PFSK-1 (cell line): ENCODE measurements around the gene CALD1.

Experiments
- FOXP2 ChIP-seq: optimal IDR thresholded peaks from 2 replicates; pipeline ENCODE3; 2011; ENCODE audit warnings: borderline replicate concordance, control low read depth, inconsistent platforms; ENCODE audit not compliant: insufficient read depth; ENCODE audit errors: extremely low read length, extremely low read depth
- POLR2AphosphoS5 ChIP-seq: IDR thresholded peaks from 2 replicates; pipeline ENCODE4 v1.6.1; 2012; ENCODE audit warnings: low read depth, mild to moderate bottlenecking, control low read depth, low read length, moderate library complexity
- SIN3A ChIP-seq: IDR thresholded peaks from 2 replicates; pipeline ENCODE4 v1.6.1; 2012; ENCODE audit warnings: mild to moderate bottlenecking, low read length, moderate library complexity, borderline replicate concordance; ENCODE audit not compliant: insufficient read depth
- TAF1 ChIP-seq: IDR thresholded peaks from 2 replicates; pipeline ENCODE4 v1.6.1; 2012; ENCODE audit warnings: low read length, control low read depth, borderline replicate concordance; ENCODE audit not compliant: insufficient read depth
- TF ChIP-seq, protein P1 (sequence below), 2 experiments: IDR thresholded peaks; 2 replicates each; pipeline versions ENCODE4 v1.6.1 to v1.8.0; 2011 to 2012; ENCODE audit warnings: low read depth in 2 of 2, low read length in 2 of 2, control low read depth in 1 of 2, inconsistent platforms in 1 of 2, mild to moderate bottlenecking in 1 of 2, moderate library complexity in 1 of 2; ENCODE audit not compliant: insufficient read depth in 1 of 2

CALD1 gene

DNA sequence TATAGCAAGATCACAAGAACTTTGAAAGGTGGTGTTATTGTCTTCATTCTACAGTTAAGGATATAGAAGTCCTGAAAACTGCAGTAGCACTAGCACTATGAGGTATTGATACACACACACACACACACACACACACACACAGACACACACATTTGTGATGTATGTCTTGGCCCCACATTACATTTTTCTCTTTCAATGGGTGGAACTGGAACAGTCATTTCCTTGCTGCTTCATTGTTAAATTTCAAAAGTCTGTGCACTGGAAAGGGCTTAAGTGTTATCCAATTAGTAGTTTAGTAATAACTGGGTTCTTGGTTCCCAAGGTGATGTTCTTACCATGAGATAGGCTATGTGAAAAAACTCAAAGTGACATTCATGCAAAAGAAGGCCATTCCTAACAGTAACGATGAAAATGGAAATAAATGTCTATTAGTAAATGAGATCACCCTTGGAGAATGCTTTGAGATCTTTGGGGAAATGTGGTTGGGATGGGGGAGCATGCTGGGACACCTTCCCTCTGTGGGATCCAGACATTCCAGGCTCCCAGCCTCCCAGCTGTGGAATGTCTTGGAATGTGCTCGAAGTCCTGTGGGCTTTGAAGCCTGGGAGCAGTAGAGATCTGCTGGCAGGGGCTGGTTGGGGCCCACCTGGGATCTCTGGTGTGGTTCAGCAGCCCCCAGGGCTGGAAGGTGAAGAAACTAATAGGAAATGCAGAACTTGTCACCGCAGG, 37.4 kb upstream of the CALD1 start:
- TF ChIP-seq, protein P1, sequence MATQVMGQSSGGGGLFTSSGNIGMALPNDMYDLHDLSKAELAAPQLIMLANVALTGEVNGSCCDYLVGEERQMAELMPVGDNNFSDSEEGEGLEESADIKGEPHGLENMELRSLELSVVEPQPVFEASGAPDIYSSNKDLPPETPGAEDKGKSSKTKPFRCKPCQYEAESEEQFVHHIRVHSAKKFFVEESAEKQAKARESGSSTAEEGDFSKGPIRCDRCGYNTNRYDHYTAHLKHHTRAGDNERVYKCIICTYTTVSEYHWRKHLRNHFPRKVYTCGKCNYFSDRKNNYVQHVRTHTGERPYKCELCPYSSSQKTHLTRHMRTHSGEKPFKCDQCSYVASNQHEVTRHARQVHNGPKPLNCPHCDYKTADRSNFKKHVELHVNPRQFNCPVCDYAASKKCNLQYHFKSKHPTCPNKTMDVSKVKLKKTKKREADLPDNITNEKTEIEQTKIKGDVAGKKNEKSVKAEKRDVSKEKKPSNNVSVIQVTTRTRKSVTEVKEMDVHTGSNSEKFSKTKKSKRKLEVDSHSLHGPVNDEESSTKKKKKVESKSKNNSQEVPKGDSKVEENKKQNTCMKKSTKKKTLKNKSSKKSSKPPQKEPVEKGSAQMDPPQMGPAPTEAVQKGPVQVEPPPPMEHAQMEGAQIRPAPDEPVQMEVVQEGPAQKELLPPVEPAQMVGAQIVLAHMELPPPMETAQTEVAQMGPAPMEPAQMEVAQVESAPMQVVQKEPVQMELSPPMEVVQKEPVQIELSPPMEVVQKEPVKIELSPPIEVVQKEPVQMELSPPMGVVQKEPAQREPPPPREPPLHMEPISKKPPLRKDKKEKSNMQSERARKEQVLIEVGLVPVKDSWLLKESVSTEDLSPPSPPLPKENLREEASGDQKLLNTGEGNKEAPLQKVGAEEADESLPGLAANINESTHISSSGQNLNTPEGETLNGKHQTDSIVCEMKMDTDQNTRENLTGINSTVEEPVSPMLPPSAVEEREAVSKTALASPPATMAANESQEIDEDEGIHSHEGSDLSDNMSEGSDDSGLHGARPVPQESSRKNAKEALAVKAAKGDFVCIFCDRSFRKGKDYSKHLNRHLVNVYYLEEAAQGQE (IDR thresholded peaks at IDR 0.05; ENCODE audit: insufficient read depth in 1 of 2, low read depth in 2 of 2, low read length in 2 of 2): no peak
- TF ChIP-seq FOXP2 (no peak), TAF1 (no peak), POLR2AphosphoS5 (no peak), SIN3A (no peak)

DNA sequence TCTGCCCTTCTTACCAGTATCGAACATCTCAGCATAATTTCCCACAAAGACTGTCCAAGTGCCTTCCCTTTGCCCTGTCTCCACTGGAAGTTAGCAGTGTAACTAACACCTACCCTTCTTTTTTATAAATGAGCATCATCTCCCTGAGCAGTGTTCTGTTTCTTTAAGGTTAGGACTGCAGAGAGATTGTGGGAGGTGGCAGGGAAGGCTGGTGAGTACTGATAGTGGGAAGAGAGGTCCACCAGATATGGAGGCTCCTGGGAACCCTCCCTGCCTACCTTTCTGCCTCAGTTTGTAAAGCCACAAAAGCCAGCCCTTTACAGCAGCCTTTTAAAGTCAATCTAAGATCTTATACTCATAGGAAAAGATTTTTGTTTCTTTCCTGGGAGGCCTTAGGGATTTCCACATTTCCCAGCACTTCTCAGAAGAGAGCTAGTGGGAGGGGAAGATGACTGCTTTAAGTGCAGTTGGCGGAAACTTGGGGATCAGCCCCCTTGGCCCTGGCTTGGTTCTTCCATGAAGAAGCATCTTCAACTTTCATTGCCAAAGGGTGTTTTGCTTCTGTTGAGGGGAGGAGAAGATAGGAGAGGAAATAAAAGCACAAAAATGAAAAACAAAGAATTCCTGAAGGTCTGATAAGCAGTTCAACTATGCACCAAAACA, 36.6 kb upstream of the CALD1 start:
- TF ChIP-seq FOXP2: no peak
- TF ChIP-seq, protein P1 (IDR thresholded peaks at IDR 0.05; ENCODE audit: insufficient read depth in 1 of 2, low read depth in 2 of 2, low read length in 2 of 2): no peak
- TF ChIP-seq POLR2AphosphoS5: no peak
- TF ChIP-seq TAF1: no peak
- no peak for TF ChIP-seq SIN3A

DNA sequence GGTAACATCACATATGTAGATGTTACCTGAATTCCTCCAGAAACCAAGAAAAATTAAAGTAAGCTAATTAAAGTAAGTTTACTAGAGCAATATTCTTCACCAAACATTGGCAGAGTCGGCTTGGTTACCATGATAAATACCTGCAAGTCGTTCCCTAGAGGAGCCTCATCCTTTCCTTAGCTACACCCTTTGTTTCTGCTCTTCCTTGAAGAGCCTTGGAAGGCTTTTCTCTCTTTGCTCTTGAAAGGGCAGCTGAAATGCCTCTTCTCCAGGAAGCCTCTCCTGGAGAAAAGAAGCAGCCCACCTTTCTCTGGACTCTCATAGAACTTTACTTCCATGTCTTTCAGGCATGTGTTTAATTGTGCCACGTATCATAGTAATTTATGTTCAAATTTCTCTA, 34.9 kb upstream of the CALD1 start:
- TF ChIP-seq POLR2AphosphoS5 (no peak), SIN3A (no peak), TAF1 (no peak)
- TF ChIP-seq, protein P1 (IDR thresholded peaks at IDR 0.05; ENCODE audit: insufficient read depth in 1 of 2, low read depth in 2 of 2, low read length in 2 of 2): no peak

DNA sequence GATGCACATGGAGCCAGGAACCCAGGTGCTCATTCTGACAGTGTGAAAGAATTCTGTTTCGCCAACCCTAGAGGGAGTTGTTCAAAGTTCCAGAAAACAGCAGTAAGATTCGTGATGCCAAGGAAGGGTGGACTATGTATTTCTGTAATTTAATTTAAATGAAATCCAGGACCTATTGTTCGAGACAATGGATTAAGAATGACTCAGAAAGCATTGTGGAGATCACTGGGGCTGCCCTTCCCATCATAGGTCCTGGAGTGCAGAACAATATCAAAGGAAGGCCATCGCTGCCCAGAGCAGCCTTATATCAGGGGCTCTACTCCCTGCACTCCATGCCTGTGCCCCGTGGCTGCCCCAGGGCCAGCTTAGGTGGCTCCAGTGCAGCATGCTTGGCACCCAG, 32.1 kb upstream of the CALD1 start:
- TF ChIP-seq TAF1 (no peak), SIN3A (no peak), FOXP2 (no peak), POLR2AphosphoS5 (no peak)
- TF ChIP-seq, protein P1 (IDR thresholded peaks at IDR 0.05; ENCODE audit: insufficient read depth in 1 of 2, low read depth in 2 of 2, low read length in 2 of 2): no peak
